PC-3 (cell line): Measurements from ENCODE around the gene SNX19.

Experiments used
- EZH2 ChIP-seq: fragments of 300-600 bp; sonication (generic); IDR thresholded peaks from one replicate; pipeline ENCODE4 v1.6.1; 2017; ENCODE audit warnings: antibody characterized with exemption, mild to moderate bottlenecking, low read length; ENCODE audit not compliant: unreplicated experiment
- TF ChIP-seq, protein P1 (sequence below): fragments of 300-600 bp; sonication (generic); conservative IDR thresholded peaks from 2 replicates; pipeline ENCODE4 v1.5.1; 2017; ENCODE audit warnings: antibody characterized with exemption, low read depth, mild to moderate bottlenecking, low read length

DNA sequence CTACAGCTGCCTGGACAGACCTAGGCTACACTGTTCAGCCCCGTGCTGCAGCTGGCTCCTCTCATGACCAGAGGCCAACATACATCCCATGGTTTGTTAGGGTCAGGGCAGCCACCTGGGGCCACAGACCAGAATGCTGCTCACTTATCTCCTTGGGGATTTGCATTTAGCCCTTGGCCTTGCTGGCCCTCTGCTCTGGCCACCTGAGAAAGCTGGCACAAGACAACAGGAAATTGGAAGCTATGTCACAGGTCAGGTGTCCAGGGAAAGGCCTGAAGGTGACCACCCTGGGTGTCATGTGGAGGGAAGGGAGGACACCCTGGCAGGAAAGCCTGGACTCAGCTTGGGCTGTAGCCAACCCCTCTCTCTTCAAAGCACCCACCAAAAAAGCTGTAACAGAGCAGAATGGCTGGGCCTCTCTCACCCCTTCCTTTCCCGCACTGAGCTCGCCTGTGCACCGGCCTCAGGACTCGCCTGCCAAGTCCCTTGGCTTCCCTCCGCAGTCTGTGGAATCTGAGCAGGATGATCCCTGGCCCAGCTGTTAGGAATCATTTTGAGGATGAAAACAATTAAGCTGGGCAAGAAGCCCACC, 86.3 kb downstream of the SNX19 start:
- TF ChIP-seq EZH2 = no peak
- TF ChIP-seq, protein P1, sequence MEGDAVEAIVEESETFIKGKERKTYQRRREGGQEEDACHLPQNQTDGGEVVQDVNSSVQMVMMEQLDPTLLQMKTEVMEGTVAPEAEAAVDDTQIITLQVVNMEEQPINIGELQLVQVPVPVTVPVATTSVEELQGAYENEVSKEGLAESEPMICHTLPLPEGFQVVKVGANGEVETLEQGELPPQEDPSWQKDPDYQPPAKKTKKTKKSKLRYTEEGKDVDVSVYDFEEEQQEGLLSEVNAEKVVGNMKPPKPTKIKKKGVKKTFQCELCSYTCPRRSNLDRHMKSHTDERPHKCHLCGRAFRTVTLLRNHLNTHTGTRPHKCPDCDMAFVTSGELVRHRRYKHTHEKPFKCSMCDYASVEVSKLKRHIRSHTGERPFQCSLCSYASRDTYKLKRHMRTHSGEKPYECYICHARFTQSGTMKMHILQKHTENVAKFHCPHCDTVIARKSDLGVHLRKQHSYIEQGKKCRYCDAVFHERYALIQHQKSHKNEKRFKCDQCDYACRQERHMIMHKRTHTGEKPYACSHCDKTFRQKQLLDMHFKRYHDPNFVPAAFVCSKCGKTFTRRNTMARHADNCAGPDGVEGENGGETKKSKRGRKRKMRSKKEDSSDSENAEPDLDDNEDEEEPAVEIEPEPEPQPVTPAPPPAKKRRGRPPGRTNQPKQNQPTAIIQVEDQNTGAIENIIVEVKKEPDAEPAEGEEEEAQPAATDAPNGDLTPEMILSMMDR = no peak
